Neural cell (in vitro differentiated cells): ENCODE data around the gene FYCO1. TPM values are rescaled to one million over a fixed set of nuclear protein-coding genes. Genes with fewer than 3 reads are reported as not detected.

Experiments used
- H2AFZ ChIP-seq: fragments of 200-600, 300-800 bp; sonication (generic), shearing (Covaris generic); 2 replicates; pipeline ENCODE4 v1.6.0; 2014; ENCODE audit warnings: low read depth, mild to moderate bottlenecking, antibody characterized with exemption, low read length, moderate library complexity
- H3F3A ChIP-seq: fragments of 200-600 bp; shearing (Covaris generic); 2 replicates; pipeline ENCODE4 v1.6.1; 2016; ENCODE audit warnings: mild to moderate bottlenecking, moderate library complexity, mixed read lengths, antibody characterized with exemption, low read length; ENCODE audit not compliant: insufficient read depth, poor library complexity, severe bottlenecking
- H3K27ac ChIP-seq: fragments of 200-600, 300-800 bp; sonication (generic), shearing (Covaris generic); 2 replicates; pipeline ENCODE4 v1.5.1; 2014; ENCODE audit warnings: mild to moderate bottlenecking, low read length, moderate library complexity
- H3K27me3 ChIP-seq: fragments of 300-800, 200-600 bp; sonication (generic), shearing (Covaris generic); 2 replicates; pipeline ENCODE4 v1.6.0; 2014; ENCODE audit warnings: mild to moderate bottlenecking, low read depth, low read length, moderate library complexity; ENCODE audit not compliant: insufficient read depth
- H3K36me3 ChIP-seq: fragments of 300-800, 200-600 bp; sonication (generic), shearing (Covaris generic); 2 replicates; pipeline ENCODE4 v1.5.1; 2014; ENCODE audit warnings: mild to moderate bottlenecking, antibody characterized with exemption, low read length, moderate library complexity; ENCODE audit not compliant: insufficient read depth
- H3K4me2 ChIP-seq: fragments of 300-800, 200-600 bp; sonication (generic), shearing (Covaris generic); 2 replicates; pipeline ENCODE4 v1.6.0; 2014; ENCODE audit warnings: mild to moderate bottlenecking, low read length
- H3K4me3 ChIP-seq: fragments of 300-800, 200-600 bp; sonication (generic), shearing (Covaris generic); 2 replicates; pipeline ENCODE4 v1.5.1; 2014; ENCODE audit warnings: mild to moderate bottlenecking, low read length, moderate library complexity
- H3K79me2 ChIP-seq: fragments of 200-600 bp; shearing (Covaris generic); replicated peaks from 2 replicates; pipeline ENCODE4 v1.6.0; 2014; ENCODE audit warnings: mild to moderate bottlenecking, low read length, moderate library complexity; ENCODE audit not compliant: insufficient read depth
- H3K9ac ChIP-seq: fragments of 300-800, 200-600 bp; sonication (generic), shearing (Covaris generic); 2 replicates; pipeline ENCODE4 v1.6.1; 2016; ENCODE audit warnings: mild to moderate bottlenecking, low read length, mixed read lengths
- H3K9me2 ChIP-seq: fragments of 200-600 bp; shearing (Covaris generic); 2 replicates; pipeline ENCODE4 v1.6.1; 2016; ENCODE audit warnings: mild to moderate bottlenecking, low read length, mixed read lengths; ENCODE audit not compliant: insufficient read depth
- H3K9me3 ChIP-seq: fragments of 200-600, 300-800 bp; sonication (generic), shearing (Covaris generic); 2 replicates; pipeline ENCODE4 v1.6.1; 2016; ENCODE audit warnings: mild to moderate bottlenecking, mixed run types, low read length, moderate library complexity, mixed read lengths
- H4K20me1 ChIP-seq: fragments of 200-600 bp; shearing (Covaris generic); 2 replicates; pipeline ENCODE4 v1.6.1; 2016; ENCODE audit warnings: mild to moderate bottlenecking, mixed run types; ENCODE audit not compliant: insufficient read depth
- CTCF ChIP-seq: fragments of 450-650 bp; IDR thresholded peaks from 2 replicates; pipeline ENCODE4 v1.5.1; 2014; ENCODE audit warnings: antibody characterized with exemption, mild to moderate bottlenecking, moderate library complexity; ENCODE audit not compliant: poor library complexity, severe bottlenecking
- EP300 ChIP-seq: fragments of 450-650 bp; conservative IDR thresholded peaks from 2 replicates; pipeline ENCODE4 v1.6.1; 2014; ENCODE audit warnings: antibody characterized with exemption, mild to moderate bottlenecking, moderate library complexity; ENCODE audit not compliant: poor library complexity, severe bottlenecking
- EZH2 ChIP-seq: fragments of 200-600, 300-800 bp; shearing (Covaris generic), sonication (generic); IDR thresholded peaks from 2 replicates; pipeline ENCODE4 v1.6.1; 2014; ENCODE audit warnings: antibody characterized with exemption, low read length, borderline replicate concordance, mild to moderate bottlenecking; ENCODE audit not compliant: insufficient read depth, poor library complexity, severe bottlenecking
- MXI1 ChIP-seq: fragments of 450-650 bp; conservative IDR thresholded peaks from 2 replicates; pipeline ENCODE4 v1.6.1; 2014; ENCODE audit warnings: antibody characterized with exemption, mild to moderate bottlenecking; ENCODE audit not compliant: poor library complexity, severe bottlenecking
- POLR2AphosphoS5 ChIP-seq: IDR thresholded peaks from 2 replicates; pipeline ENCODE4 v1.6.1; 2012
- RAD21 ChIP-seq: fragments of 450-650 bp; conservative IDR thresholded peaks from 2 replicates; pipeline ENCODE4 v1.6.1; 2014; ENCODE audit warnings: antibody characterized with exemption, mild to moderate bottlenecking, moderate library complexity
- REST ChIP-seq: IDR thresholded peaks from 2 replicates; pipeline ENCODE4 v1.6.1; 2012; ENCODE audit warnings: borderline replicate concordance
- SMC3 ChIP-seq: fragments of 450-650 bp; conservative IDR thresholded peaks from 2 replicates; pipeline ENCODE4 v1.6.1; 2014; ENCODE audit warnings: antibody characterized with exemption, mild to moderate bottlenecking, moderate library complexity; ENCODE audit not compliant: poor library complexity
- TAF1 ChIP-seq: IDR thresholded peaks from 2 replicates; pipeline ENCODE4 v1.6.1; 2012; ENCODE audit warnings: low read depth
- polyA plus RNA-seq: library from polyadenylated mRNA; depleted of rRNA; stranded (reverse); fragments of >200 nt; gene quantifications from 2 replicates; pipeline ENCODE4 v1.2.3, GENCODE V29; 2014

Gene FYCO1
- polyA plus RNA-seq, 1 donor from 2014 or later: 0.12 TPM

GRCh38 chr3:45952456-45952855 is 43.2 kb downstream of the FYCO1 start:
- H3F3A ChIP-seq: no peaks in the 10 kb centered on the region
- no peaks in the 10 kb centered on the region for H3K36me3 ChIP-seq
- TF ChIP-seq POLR2AphosphoS5: no peak
- no peak for TF ChIP-seq CTCF
- TF ChIP-seq REST: no peak
- TF ChIP-seq TAF1: no peak
- no peak for TF ChIP-seq MXI1
- no peak for TF ChIP-seq EP300
- TF ChIP-seq RAD21: no peak
- no peak for TF ChIP-seq SMC3
- TF ChIP-seq EZH2: no peak

GRCh38 chr3:45951946-45952345 is 43.7 kb downstream of the FYCO1 start:
- Histone ChIP-seq H3K36me3 (no peaks in the 10 kb centered on the region), H2AFZ (no peak overlapping the region), H3K9me3 (no peaks in the 10 kb centered on the region), H3K9me2 (no peaks in the 10 kb centered on the region), H3K9ac (no peak overlapping the region), H3K4me3 (no peak overlapping the region), H3K79me2 (no peaks in the 10 kb centered on the region), H3K27me3 (no peaks in the 10 kb centered on the region), H3K27ac (no peak overlapping the region), H4K20me1 (no peaks in the 10 kb centered on the region), H3K4me2 (no peak overlapping the region), H3F3A (no peaks in the 10 kb centered on the region)
- TF ChIP-seq RAD21: no peak
- TF ChIP-seq EZH2: no peak
- TF ChIP-seq MXI1: no peak
- no peak for TF ChIP-seq SMC3

More at GRCh38 chr3:45952456-45952855, 43.2 kb downstream of the FYCO1 start:
- Histone ChIP-seq H3K9me3 (no peaks in the 10 kb centered on the region), H3K4me3 (no peak overlapping the region), H2AFZ (no peak overlapping the region), H3K79me2 (no peaks in the 10 kb centered on the region), H3K27me3 (no peaks in the 10 kb centered on the region), H3K9ac (no peak overlapping the region), H3K4me2 (no peak overlapping the region), H3K27ac (no peak overlapping the region), H4K20me1 (no peaks in the 10 kb centered on the region), H3K9me2 (no peaks in the 10 kb centered on the region)
